HFFc6 (cell line): ENCODE results near the gene NOX5. TPM values are rescaled to one million over a fixed set of nuclear protein-coding genes. Genes with fewer than 3 reads are reported as not detected.

Experiments
- DNase-seq: peaks from one replicate; pipeline ENCODE4 v3.0.0-alpha.2; 2018
- H3K27ac Mint-ChIP-seq: 2 replicates; pipeline ENCODE4 v1.8.0; 2020; ENCODE audit warnings: mild to moderate bottlenecking, mixed read lengths
- H3K27me3 Mint-ChIP-seq: 2 replicates; pipeline ENCODE4 v1.8.0; 2021; ENCODE audit warnings: mild to moderate bottlenecking, moderate library complexity, mixed read lengths; ENCODE audit not compliant: insufficient read depth
- H3K36me3 Mint-ChIP-seq: 2 replicates; pipeline ENCODE4 v1.8.0; 2021; ENCODE audit warnings: low read depth, mixed read lengths
- H3K4me1 Mint-ChIP-seq: 2 replicates; pipeline ENCODE4 v1.8.0; 2020; ENCODE audit warnings: low read depth, mixed read lengths
- H3K4me3 Mint-ChIP-seq: 2 replicates; pipeline ENCODE4 v1.8.0; 2020; ENCODE audit warnings: mild to moderate bottlenecking, moderate library complexity, mixed read lengths
- H3K9me3 Mint-ChIP-seq: 2 replicates; pipeline ENCODE4 v1.8.0; 2020; ENCODE audit warnings: mild to moderate bottlenecking, mixed read lengths
- total RNA-seq, 6 experiments: library from RNA; stranded (reverse); fragmentation: NEBNext Ultra II Directional; extraction: Animal tissue kit (Norgen Biotek cat#: 25700); gene quantifications; 2 replicates in 1 of 6; 3 replicates in 5 of 6; pipeline ENCODE4 v1.2.3, GENCODE V29; 2021
- TF ChIP-seq, protein P1 (sequence below): fragments of 200-600 bp; sonication (generic); IDR thresholded peaks from 2 replicates; pipeline ENCODE4 v1.5.0; 2021; ENCODE audit warnings: antibody characterized with exemption, mild to moderate bottlenecking

NOX5 gene
- total RNA-seq, 6 experiments from 2014 or later = 0.19 to 0.77 (median 0.64) TPM

DNA sequence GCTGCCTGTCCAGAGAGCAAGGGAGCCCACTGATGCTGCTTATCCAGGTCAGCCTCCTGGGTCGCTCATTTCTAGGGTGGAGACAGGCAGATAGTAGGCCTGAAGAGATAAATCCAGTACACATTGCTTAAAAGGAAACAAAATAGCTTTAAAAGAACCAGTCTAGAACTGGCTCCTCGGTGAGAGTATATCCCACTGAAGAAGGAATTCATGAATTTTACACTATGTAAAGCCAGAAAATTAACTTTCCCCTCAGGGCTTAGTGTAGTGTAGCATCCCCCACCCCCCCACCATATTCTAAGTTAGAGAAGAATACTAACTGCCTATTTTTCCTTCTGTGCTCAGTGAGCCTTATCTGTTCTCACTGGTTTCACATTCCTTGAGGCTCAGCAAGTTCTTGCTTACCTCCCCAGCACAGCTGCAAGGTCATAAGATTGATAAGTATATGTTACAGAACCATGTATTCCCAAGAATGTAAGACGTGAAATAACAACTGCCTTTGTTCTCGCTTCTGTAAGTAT is 30.5 kb upstream of the NOX5 start:
- Mint-ChIP-seq H3K9me3 (no peaks in the 10 kb centered on the region), H3K4me3 (no peak overlapping the region), H3K4me1 (peaks cover 6% of the 10 kb centered on the region; the same call in 1 of the 2 replicates), H3K27me3 (peaks cover 19% of the 10 kb centered on the region), H3K36me3 (0 out of 2 replicates have a peak, but pooled peaks cover 6% of the 10 kb centered on the region), H3K27ac (no peak overlapping the region)
- DNase-seq = no peak
- TF ChIP-seq, protein P1, sequence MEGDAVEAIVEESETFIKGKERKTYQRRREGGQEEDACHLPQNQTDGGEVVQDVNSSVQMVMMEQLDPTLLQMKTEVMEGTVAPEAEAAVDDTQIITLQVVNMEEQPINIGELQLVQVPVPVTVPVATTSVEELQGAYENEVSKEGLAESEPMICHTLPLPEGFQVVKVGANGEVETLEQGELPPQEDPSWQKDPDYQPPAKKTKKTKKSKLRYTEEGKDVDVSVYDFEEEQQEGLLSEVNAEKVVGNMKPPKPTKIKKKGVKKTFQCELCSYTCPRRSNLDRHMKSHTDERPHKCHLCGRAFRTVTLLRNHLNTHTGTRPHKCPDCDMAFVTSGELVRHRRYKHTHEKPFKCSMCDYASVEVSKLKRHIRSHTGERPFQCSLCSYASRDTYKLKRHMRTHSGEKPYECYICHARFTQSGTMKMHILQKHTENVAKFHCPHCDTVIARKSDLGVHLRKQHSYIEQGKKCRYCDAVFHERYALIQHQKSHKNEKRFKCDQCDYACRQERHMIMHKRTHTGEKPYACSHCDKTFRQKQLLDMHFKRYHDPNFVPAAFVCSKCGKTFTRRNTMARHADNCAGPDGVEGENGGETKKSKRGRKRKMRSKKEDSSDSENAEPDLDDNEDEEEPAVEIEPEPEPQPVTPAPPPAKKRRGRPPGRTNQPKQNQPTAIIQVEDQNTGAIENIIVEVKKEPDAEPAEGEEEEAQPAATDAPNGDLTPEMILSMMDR = no peak

DNA sequence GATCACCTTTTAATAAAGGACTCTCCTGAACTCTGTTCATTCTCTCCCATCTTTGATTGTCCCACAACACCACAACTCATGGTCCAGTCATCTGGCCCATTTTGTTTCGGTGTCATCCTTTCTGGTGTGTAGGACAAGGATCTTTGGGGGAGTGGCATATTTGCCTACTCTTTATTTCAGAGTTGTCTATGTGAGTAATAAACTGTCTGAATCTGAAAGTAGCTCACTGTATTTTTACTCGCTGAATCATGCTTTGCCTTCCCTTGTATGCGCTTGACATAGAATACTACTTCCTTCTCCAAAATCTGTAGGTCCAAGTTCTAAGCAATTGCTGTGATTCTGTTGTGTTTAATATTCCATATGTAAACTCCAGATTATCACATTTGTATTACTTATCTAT is 29.9 kb upstream of the NOX5 start:
- peaks cover 6% of the 10 kb centered on the region; the same call in 1 of the 2 replicates for H3K4me1 Mint-ChIP-seq

DNA sequence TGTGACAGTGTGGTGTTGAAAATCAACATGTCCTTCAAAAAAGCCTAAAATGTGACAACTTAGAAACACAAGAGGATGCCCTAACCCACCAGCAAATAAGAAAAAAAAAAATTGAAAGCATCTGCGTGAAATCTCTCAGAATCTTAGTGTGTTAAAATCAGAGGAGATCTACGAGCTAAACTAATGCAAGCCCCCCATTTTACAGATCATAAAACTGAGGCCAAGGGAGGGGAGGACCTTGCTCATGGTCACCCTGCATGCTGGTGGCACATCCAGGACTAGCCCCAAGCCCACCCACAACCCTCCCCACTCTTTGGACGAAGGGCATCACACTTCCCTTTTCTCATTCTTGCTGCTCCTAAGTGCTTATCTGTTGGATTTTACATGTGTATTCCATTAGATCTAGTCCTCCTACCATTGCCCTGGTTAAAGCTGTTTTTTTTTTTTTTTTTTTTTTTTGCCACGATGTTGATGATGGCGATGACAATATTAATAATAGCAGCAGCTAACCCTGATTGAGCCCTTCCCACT is 29.1 kb upstream of the NOX5 start:
- H3K4me1 Mint-ChIP-seq = peaks cover 6% of the 10 kb centered on the region; the same call in 1 of the 2 replicates
- DNase-seq = no peak
- peaks cover 19% of the 10 kb centered on the region for H3K27me3 Mint-ChIP-seq

More for the DNA sequence above, 29.9 kb upstream of the NOX5 start:
- no peaks in the 10 kb centered on the region for H3K9me3 Mint-ChIP-seq
- H3K27ac Mint-ChIP-seq = no peak overlapping the region
- no peak overlapping the region for H3K4me3 Mint-ChIP-seq
- 0 out of 2 replicates have a peak, but pooled peaks cover 6% of the 10 kb centered on the region for H3K36me3 Mint-ChIP-seq
- TF ChIP-seq, protein P1 = no peak
- H3K27me3 Mint-ChIP-seq = peaks cover 19% of the 10 kb centered on the region
- no peak for DNase-seq

DNA sequence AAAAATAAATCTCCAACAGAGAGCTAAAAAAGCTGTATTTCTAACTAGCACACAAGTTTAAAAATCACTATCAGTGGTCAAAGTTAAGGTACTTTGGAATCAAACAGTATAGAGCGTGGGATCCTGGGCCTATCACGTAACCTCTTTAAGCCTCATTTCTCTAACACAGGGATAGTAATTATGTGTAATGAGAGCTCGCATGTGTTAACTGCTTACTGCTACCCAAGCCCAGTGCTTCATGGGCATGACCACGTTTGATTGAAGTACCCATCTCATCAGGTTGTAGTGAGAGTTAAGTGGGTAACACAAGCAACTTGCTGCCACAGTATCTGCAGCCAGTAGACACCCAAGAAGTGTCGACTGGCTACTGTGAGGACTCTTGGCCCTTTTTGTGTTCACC is 28.2 kb upstream of the NOX5 start:
- Mint-ChIP-seq H3K36me3 (0 out of 2 replicates have a peak, but pooled peaks cover 6% of the 10 kb centered on the region), H3K27me3 (peaks cover 19% of the 10 kb centered on the region), H3K4me3 (no peak overlapping the region), H3K27ac (no peak overlapping the region), H3K4me1 (peaks cover 6% of the 10 kb centered on the region; the same call in 1 of the 2 replicates), H3K9me3 (no peaks in the 10 kb centered on the region)
- DNase-seq = no peak
- TF ChIP-seq, protein P1 = no peak

More for the DNA sequence above, 29.1 kb upstream of the NOX5 start:
- TF ChIP-seq, protein P1 = no peak
- no peak overlapping the region for H3K4me3 Mint-ChIP-seq
- H3K36me3 Mint-ChIP-seq = 0 out of 2 replicates have a peak, but pooled peaks cover 6% of the 10 kb centered on the region
- no peaks in the 10 kb centered on the region for H3K9me3 Mint-ChIP-seq
- no peak overlapping the region for H3K27ac Mint-ChIP-seq

DNA sequence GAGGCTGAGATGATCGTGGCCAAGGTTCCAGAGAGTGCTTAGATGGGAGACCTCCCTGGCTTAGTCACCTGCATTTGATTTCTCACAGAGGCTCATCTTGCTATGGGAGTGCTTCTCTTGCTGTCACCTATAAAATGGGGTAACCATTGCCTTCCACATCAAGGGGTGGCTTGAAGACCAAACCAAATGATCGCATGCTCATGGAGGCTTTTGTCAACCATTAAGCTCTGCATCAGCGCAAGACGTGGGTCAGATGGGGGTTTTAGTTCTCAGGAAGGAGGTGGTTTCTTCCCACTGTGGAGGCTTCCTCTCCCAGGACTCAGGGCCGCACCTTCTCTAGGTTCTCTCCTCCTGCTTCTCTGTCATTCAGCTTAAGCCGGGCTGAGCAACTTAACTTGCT is 27.4 kb upstream of the NOX5 start:
- H3K4me1 Mint-ChIP-seq = peaks cover 6% of the 10 kb centered on the region; the same call in 1 of the 2 replicates
- 0 out of 2 replicates have a peak, but pooled peaks cover 6% of the 10 kb centered on the region for H3K36me3 Mint-ChIP-seq
- no peak for DNase-seq
- peaks cover 19% of the 10 kb centered on the region for H3K27me3 Mint-ChIP-seq
- H3K4me3 Mint-ChIP-seq = no peak overlapping the region
- H3K9me3 Mint-ChIP-seq = no peaks in the 10 kb centered on the region
- H3K27ac Mint-ChIP-seq = no peak overlapping the region
- TF ChIP-seq, protein P1 = no peak
